C4-2B (cell line): Measurements from ENCODE around the gene GP2.

ENCODE experiments used
- H3K27ac ChIP-seq: fragments of 450-650 bp; 2 replicates; pipeline ENCODE4 v1.5.1; 2017
- CTCF ChIP-seq: fragments of 450-650 bp; conservative IDR thresholded peaks from 2 replicates; pipeline ENCODE4 v1.5.1; 2017; ENCODE audit warnings: mild to moderate bottlenecking
- ZFX ChIP-seq: fragments of 450-650 bp; IDR thresholded peaks from 2 replicates; pipeline ENCODE4 v1.6.1; 2017

GP2 gene

DNA sequence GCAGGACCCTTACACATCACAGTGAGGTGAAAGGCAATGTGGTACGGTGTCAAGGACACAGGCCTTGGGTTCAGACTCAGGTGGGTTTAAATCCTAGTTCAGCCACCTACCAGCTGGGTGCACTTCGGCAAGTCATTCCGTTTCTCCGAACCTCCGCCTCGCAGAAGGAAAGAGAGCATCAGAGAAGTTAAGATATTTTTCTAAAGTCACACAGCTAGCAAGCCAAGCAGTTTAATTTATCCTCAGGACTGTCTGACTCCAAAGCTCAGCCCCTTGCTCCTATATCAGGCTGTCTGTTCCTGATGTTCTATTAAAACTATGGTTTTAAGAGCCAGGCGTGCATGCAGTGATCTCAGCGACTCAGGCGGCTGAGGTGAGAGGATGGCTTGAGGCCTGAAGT is 65.1 kb downstream of the GP2 start:
- H3K27ac ChIP-seq = no peak overlapping the region
- TF ChIP-seq ZFX = no peak
- no peak for TF ChIP-seq CTCF

DNA sequence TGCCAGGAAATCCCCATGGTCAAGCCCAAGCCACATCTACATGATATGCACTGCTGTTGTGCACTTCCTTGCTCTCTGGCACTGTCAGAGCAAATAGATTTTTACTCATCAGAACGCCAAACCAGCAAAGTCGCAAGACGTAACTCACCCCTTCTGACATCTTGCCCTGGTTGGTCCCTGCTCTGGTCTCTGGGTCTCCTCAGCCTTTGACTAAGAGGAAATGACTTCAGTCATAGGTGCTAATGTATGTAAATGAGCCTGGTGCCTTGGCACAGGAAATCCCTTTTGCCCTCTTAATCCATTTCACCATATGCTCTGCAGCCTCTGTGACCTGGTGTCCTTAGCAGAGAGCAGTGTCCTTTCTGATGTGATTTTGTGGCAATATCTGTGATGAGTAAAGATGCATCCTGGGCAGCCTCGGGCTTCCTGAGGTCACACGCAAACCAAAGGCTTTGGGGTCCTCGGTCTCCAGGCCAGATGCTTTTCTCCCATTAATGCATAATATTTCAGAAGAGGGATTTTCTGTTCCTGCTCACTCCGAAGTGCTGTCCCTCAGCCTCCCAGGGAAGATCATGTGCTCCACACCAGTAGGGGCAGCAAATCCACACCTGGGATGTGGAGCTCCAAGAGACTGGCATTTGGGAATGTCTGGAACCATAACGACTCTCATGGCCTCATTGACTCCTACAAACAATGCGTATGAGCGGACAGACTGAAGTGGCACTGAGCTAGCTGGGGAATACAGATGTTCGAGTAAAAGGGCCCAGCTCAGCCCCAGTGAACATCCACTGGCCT is 66.9 kb downstream of the GP2 start:
- TF ChIP-seq CTCF (no peak), ZFX (no peak)
- H3K27ac ChIP-seq = no peak overlapping the region
